GM12878 (cell line): Measurements from ENCODE around the gene ING1. TPM values are rescaled to one million over a fixed set of nuclear protein-coding genes. Genes with fewer than 3 reads are reported as not detected.

ENCODE experiments used
- ATAC-seq: fragments of 200-7000 bp; cut with Tn5 transposase; 3 replicates; pipeline ENCODE4 v1.9.1; 2020; ENCODE audit warnings: mild to moderate bottlenecking, moderate library complexity
- BruUV-seq: library from RNA; stranded (reverse); fragments of 400-500 nt; replicated peaks from 2 replicates; lab custom pipeline; 2021; lab: Mats Ljungman, UMichigan
- CTCF ChIA-PET: fragments of 300-600 bp; sonication (Branson Sonifier 250); formaldehyde crosslinking; extraction: SDS; loops from one replicate; lab custom pipeline; 2021; ENCODE audit warnings: inconsistent platforms; lab: Yijun Ruan, JAX
- POLR2A ChIA-PET: fragments of 350-600 bp; formaldehyde crosslinking; extraction: SDS; loops from one replicate; lab custom pipeline; 2021; ENCODE audit warnings: inconsistent platforms; lab: Charles Lee
- RAD21 ChIA-PET: fragments of 300-600 bp; sonication (Branson Sonifier 250); formaldehyde crosslinking; loops from one replicate; lab custom pipeline; 2023; ENCODE audit warnings: antibody characterized with exemption; ENCODE audit not compliant: unreplicated experiment; lab: Charles Lee
- SMC1A ChIA-PET: fragments of 300-600 bp; sonication (Branson Sonifier 250); formaldehyde crosslinking; loops from one replicate; lab custom pipeline; 2023; ENCODE audit not compliant: unreplicated experiment, uncharacterized antibody; lab: Charles Lee
- DNase-seq: peaks from one replicate; pipeline ENCODE4 v3.0.0-alpha.2; 2011; ENCODE audit warnings: low read depth, low spot score
- FAIRE-seq: peaks from 3 replicates; lab custom pipeline; 2011; peaks lifted over from hg19 to GRCh38; lab: Jason Lieb, UNC
- H2AFZ ChIP-seq: 2 replicates; pipeline ENCODE4 v1.6.0; 2011; ENCODE audit warnings: low read depth, low read length, control low read depth; ENCODE audit not compliant: control insufficient read depth
- H3K27ac ChIP-seq: 2 replicates; pipeline ENCODE4 v1.5.1; 2011; ENCODE audit warnings: control low read depth; ENCODE audit not compliant: control insufficient read depth, insufficient read depth
- H3K27me3 ChIP-seq, 2 experiments: replicated peaks in 1 of 2; 2 replicates each; pipeline versions ENCODE4 v1.6.0 to v1.6.1; 2011; ENCODE audit warnings: low read length in 1 of 2; ENCODE audit not compliant: control insufficient read depth in 2 of 2, insufficient read depth in 2 of 2
- H3K36me3 ChIP-seq, 2 experiments: 2 replicates each; pipeline ENCODE4 v1.5.1; 2011; ENCODE audit warnings: low read length in 1 of 2; ENCODE audit not compliant: control insufficient read depth in 2 of 2, insufficient read depth in 2 of 2
- H3K4me1 ChIP-seq: 2 replicates; pipeline ENCODE4 v1.6.1; 2011; ENCODE audit warnings: mild to moderate bottlenecking, low read length, moderate library complexity, mixed read lengths; ENCODE audit not compliant: control insufficient read depth, insufficient read depth
- H3K4me2 ChIP-seq: 2 replicates; pipeline ENCODE4 v1.6.0; 2011; ENCODE audit warnings: control low read depth; ENCODE audit not compliant: control insufficient read depth, insufficient read depth
- H3K4me3 ChIP-seq: fragments of 200-600 bp; sonication (generic); 2 replicates; pipeline ENCODE4 v1.5.1; 2016
- H3K79me2 ChIP-seq: 2 replicates; pipeline ENCODE4 v1.6.0; 2011; ENCODE audit warnings: low read length; ENCODE audit not compliant: control insufficient read depth, insufficient read depth
- H3K9ac ChIP-seq: 2 replicates; pipeline ENCODE4 v1.8.0; 2011; ENCODE audit warnings: low read length, control low read depth, mixed read lengths; ENCODE audit not compliant: control insufficient read depth, insufficient read depth
- H3K9me3 ChIP-seq: replicated peaks from 3 replicates; pipeline ENCODE4 v1.5.1; 2011; ENCODE audit warnings: mild to moderate bottlenecking, low read length; ENCODE audit not compliant: control insufficient read depth, insufficient read depth
- H4K20me1 ChIP-seq: 2 replicates; pipeline ENCODE4 v1.6.0; 2011; ENCODE audit not compliant: control insufficient read depth, insufficient read depth
- BACH1 ChIP-seq: fragments of 450-650 bp; IDR thresholded peaks from 2 replicates; pipeline ENCODE4 v1.6.1; 2017; ENCODE audit warnings: mild to moderate bottlenecking, borderline replicate concordance
- CHD4 ChIP-seq: fragments of 200-600 bp; sonication (generic); IDR thresholded peaks from 2 replicates; pipeline ENCODE4 v1.6.1; 2016; ENCODE audit warnings: mild to moderate bottlenecking
- POLR2A ChIP-seq: IDR thresholded peaks from 2 replicates; pipeline ENCODE4 v1.6.1; 2011; ENCODE audit warnings: low read depth, mild to moderate bottlenecking, low read length
- WGBS: methylation state at CpG from one replicate; pipeline ENCODE4 v1.1.6; 2016; ENCODE audit warnings: low lambda C conversion rate; ENCODE audit not compliant: insufficient replicate concordance, insufficient coverage; ENCODE audit errors: missing lambda C conversion rate; 5-methylcytosine and 5-hydroxymethylcytosine counted together
- in situ Hi-C: fragments of 300-500 bp; cut with MboI; formaldehyde crosslinking; loops from 9 replicates; pipeline ENCODE4 v1.14.3; 2018; ENCODE audit warnings: mixed read lengths
- intact Hi-C: fragments of 100-400 bp; cut with micrococcal nuclease; formaldehyde crosslinking; loops from one replicate; pipeline ENCODE4 v1.14.2; 2022; ENCODE audit not compliant: unreplicated experiment
- polyA plus RNA-seq, 11 experiments: library from polyadenylated mRNA; depleted of rRNA in 4 of 11; unstranded in 6 of 11; stranded (reverse) in 5 of 11; fragments of >200 nt; fragmentation: Nextera tagmentation in 4 of 11; fragmentation: Illumina TruSeq in 1 of 11; extraction: Ambion mirVana in 4 of 11; extraction: Trizol in 1 of 11; gene quantifications; 1 replicate in 1 of 11; 2 replicates in 10 of 11; pipeline versions ENCODE4 v1.2.1 to v1.2.3, GENCODE V29; 2011 to 2016; ENCODE audit warnings: inconsistent platforms in 2 of 11, missing spikeins in 2 of 11, low read depth in 1 of 11
- total RNA-seq, 4 experiments: library from RNA; depleted of rRNA in 3 of 4; stranded (reverse); fragments of >200 nt in 3 of 4; fragmentation: Illumina TruSeq in 1 of 4; extraction: Trizol in 1 of 4; gene quantifications; 2 replicates each; pipeline versions ENCODE4 v1.2.1 to v1.2.3, GENCODE V29; 2013 to 2021

Gene ING1
- total and polyA plus RNA-seq, 10 of the 15 experiments (the other 5 are each of a cell fraction or from before 2014, with no cell fraction given) = 1.3 to 20.4 (median 13.1) TPM

GRCh38 chr13:110683921-110684320, 29.6 kb upstream of the ING1 start:
- Histone ChIP-seq H3K9me3 (no peaks in the 10 kb centered on the region), H3K27me3 (no peaks in the 10 kb centered on the region), H3K27ac (no peak overlapping the region), H4K20me1 (no peaks in the 10 kb centered on the region), H3K36me3 (peaks cover 12 to 23% of the 10 kb centered on the region in 2 experiments; a peak in 3 of 4 replicates), H2AFZ (no peak overlapping the region), H3K4me1 (no peaks in the 10 kb centered on the region), H3K4me3 (no peak overlapping the region), H3K4me2 (no peak overlapping the region), H3K9ac (no peak overlapping the region), H3K79me2 (no peaks in the 10 kb centered on the region)
- ChIA-PET CTCF (interaction anchor here (0.9 to 3.2 kb wide), 6 partner anchors 32 to 136 kb away, joined by 3 to 17 read pairs (median 4); no protein-coding TSS in a partner anchor), RAD21 (interaction anchor here (0.6 to 1.4 kb wide), 3 partner anchors 31 to 215 kb away, joined by 3 to 4 read pairs (median 3); no protein-coding TSS in a partner anchor), POLR2A (interaction anchor here (0.7 kb wide), 1 partner anchor 31 kb away, joined by 3 read pairs; no protein-coding TSS in a partner anchor), SMC1A (interaction anchor here (0.9 to 2.1 kb wide), 3 partner anchors 14 to 134 kb away, joined by 3 to 9 read pairs (median 4); no protein-coding TSS in a partner anchor)
- ATAC-seq (no peak), FAIRE-seq (no peak), DNase-seq (no peak)
- peak; percentile 17; the same call in 1 of the 2 replicates for TF ChIP-seq POLR2A
- TF ChIP-seq CHD4 = no peak
- intact Hi-C loops = no loop called here
- in situ Hi-C loops = no loop called here
- 98% methylated on average over 5 of the region's 5 CpGs for WGBS
- no TSS peak for BruUV-seq

- peak; percentile 1; the same call in 1 of the 2 replicates for TF ChIP-seq POLR2A
- no peak for TF ChIP-seq BACH1
- TF ChIP-seq, all 136 proteins: peak for 1
- Histone ChIP-seq H3K4me1 (no peaks in the 10 kb centered on the region), H3K36me3 (peaks cover 12 to 23% of the 10 kb centered on the region in 2 experiments; a peak in 3 of 4 replicates), H2AFZ (no peak overlapping the region), H3K9me3 (no peaks in the 10 kb centered on the region), H4K20me1 (no peaks in the 10 kb centered on the region), H3K9ac (no peak overlapping the region), H3K79me2 (no peaks in the 10 kb centered on the region), H3K27ac (no peak overlapping the region), H3K4me3 (no peak overlapping the region), H3K27me3 (no peaks in the 10 kb centered on the region), H3K4me2 (no peak overlapping the region)
- RAD21 ChIA-PET = interaction anchor here (1.0 to 1.4 kb wide), 2 partner anchors 31 to 133 kb away, joined by 3 to 4 read pairs; no protein-coding TSS in a partner anchor
- POLR2A ChIA-PET = no interaction called here
- DNase-seq (no peak), ATAC-seq (no peak), FAIRE-seq (no peak)
- WGBS = 92% methylated on average over 8 of the region's 8 CpGs
- intact Hi-C loops (no loop called here), in situ Hi-C loops (no loop called here)
- SMC1A ChIA-PET = interaction anchor here (0.9 to 2.1 kb wide), 2 partner anchors 13 to 134 kb away, joined by 3 to 9 read pairs; no protein-coding TSS in a partner anchor
- CTCF ChIA-PET = interaction anchor here (1.1 to 3.2 kb wide), 3 partner anchors 67 to 133 kb away, joined by 3 to 17 read pairs (median 4); no protein-coding TSS in a partner anchor
- no TSS peak for BruUV-seq
Observed at GRCh38 chr13:110684388-110685056, 29.0 kb upstream of the ING1 start.
